GM12865 (cell line): Measurements from ENCODE around the gene ETNPPL.
A peak's percentile ranks its signal among the peaks of the same experiment; 100 is the strongest.

Experiments
- DNase-seq: peaks from one replicate; pipeline ENCODE4 v3.0.0; 2010; ENCODE audit warnings: low read depth
- H3K4me3 ChIP-seq: 2 replicates; pipeline ENCODE4 v1.5.1; 2011; ENCODE audit warnings: mild to moderate bottlenecking, low read depth, low read length, control low read depth
- TF ChIP-seq, protein P1 (sequence below): IDR thresholded peaks from 2 replicates; pipeline ENCODE4 v1.5.1; 2011; ENCODE audit warnings: low read length, control low read depth, low read depth, inconsistent platforms; ENCODE audit not compliant: insufficient read depth; ENCODE audit errors: missing control alignments

Gene ETNPPL

DNA sequence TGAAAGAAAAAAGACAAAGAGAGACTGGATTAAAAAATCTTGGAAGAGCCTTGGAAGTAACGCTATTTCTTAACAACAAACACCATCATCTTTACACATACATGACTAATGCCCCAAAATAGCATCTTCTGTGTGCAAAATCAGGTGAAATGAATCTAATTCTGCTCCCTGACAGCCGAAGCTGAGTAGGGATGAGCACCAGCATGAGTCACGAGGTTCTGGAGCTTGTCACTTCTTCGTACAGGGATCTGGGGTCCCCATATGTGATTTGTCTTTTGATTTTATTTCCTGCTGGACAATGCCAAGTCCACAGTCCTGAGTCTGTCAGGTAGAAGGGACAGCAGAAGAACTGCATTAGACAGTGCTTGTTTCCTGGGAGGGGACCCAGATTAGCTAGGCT lies 56.6 kb downstream of the ETNPPL start:
- DNase-seq: no peak
- TF ChIP-seq, protein P1, sequence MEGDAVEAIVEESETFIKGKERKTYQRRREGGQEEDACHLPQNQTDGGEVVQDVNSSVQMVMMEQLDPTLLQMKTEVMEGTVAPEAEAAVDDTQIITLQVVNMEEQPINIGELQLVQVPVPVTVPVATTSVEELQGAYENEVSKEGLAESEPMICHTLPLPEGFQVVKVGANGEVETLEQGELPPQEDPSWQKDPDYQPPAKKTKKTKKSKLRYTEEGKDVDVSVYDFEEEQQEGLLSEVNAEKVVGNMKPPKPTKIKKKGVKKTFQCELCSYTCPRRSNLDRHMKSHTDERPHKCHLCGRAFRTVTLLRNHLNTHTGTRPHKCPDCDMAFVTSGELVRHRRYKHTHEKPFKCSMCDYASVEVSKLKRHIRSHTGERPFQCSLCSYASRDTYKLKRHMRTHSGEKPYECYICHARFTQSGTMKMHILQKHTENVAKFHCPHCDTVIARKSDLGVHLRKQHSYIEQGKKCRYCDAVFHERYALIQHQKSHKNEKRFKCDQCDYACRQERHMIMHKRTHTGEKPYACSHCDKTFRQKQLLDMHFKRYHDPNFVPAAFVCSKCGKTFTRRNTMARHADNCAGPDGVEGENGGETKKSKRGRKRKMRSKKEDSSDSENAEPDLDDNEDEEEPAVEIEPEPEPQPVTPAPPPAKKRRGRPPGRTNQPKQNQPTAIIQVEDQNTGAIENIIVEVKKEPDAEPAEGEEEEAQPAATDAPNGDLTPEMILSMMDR: no peak
- H3K4me3 ChIP-seq: no peak overlapping the region

DNA sequence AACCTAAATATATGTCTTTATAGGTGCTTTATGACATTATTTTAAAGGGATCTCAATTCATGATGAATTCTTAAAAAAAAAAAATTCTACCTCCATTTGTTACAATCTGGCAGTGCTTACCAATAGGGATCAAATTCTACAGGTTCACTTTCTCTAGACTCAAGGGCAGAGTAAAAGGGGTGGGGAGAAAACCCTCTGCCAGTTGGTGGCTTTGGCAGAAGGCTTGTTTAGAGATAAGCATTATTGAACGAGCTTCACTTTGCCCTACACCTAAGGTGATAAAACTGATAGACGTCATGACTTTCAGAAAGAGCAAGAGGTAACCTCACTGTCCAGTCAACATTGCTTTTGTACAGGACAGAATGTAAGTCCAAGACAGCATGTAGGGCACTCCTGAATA lies 58.9 kb downstream of the ETNPPL start:
- no peak overlapping the region for H3K4me3 ChIP-seq
- TF ChIP-seq, protein P1: no peak
- DNase-seq: no peak

DNA sequence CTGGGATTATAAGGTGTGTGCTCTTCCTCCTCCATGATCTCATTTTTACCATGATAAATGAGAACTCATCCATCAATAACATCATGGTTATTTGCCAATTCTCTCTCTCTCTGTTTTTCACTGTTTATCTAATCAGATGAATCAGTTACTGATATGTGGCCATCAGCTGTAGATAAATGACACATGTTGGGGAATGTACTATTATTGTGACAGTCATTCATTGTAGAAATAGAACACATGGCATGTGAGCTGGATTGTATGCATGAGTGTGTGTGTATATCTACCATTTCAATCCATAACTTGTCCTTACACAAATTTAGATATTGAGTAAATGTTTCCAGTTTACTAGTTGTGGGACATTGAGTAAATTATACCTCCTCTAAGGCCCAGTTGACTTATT lies 59.5 kb downstream of the ETNPPL start:
- H3K4me3 ChIP-seq: no peak overlapping the region
- TF ChIP-seq, protein P1: no peak

DNA sequence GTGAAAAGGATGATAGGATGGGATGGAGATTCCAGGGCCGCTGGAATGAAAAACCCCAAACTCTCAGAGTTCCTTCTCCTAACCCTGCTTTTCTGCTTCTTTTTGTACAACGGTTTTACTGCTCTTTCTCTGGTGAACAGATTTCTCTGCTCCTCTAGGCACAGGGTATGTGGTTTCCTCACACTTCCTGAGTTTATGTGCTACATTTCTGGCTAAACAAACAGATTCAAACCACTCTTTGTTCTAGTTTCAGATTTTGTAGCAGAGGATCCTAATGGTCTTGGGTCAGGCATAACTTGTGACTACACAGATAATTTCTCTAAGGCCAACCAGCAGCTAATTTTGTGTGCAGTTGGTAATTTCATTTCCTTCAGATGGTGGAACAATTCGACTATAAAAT lies 59.9 kb downstream of the ETNPPL start:
- TF ChIP-seq, protein P1: no peak
- no peak overlapping the region for H3K4me3 ChIP-seq
- DNase-seq: peak; percentile 47

More for the DNA sequence above, 59.5 kb downstream of the ETNPPL start:
- DNase-seq: no peak

DNA sequence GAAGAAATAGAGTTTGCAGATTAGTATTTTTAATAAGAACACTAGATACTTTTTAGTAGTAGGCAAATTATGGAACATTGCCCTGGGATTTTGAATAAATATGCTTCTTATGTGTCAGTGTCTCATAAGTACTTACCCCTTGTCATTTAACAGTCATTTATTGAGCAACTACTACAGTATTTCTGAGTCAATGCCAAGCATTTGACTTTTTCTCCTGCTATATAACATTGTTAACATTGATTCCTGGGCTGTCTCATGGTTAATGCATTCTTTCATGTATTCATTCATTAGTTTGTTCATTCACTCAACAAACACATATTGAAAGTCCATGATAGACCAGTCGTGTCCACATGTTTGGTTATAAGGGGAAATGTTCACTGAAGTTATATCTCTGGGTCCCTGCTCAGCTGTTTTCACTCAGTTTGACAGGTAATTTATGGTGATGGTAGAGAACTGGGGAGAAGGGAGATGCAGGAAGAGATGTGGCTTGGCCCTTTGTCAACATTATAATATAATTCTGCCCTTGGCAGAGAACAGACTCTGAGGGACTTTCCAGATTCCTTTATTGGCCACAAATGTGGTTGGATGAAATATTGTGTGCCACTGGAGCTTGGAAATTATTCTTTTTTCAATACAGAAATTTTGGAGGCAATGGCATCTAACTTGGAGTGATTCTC lies 62.6 kb downstream of the ETNPPL start:
- TF ChIP-seq, protein P1: no peak
- no peak for DNase-seq
- no peak overlapping the region for H3K4me3 ChIP-seq

DNA sequence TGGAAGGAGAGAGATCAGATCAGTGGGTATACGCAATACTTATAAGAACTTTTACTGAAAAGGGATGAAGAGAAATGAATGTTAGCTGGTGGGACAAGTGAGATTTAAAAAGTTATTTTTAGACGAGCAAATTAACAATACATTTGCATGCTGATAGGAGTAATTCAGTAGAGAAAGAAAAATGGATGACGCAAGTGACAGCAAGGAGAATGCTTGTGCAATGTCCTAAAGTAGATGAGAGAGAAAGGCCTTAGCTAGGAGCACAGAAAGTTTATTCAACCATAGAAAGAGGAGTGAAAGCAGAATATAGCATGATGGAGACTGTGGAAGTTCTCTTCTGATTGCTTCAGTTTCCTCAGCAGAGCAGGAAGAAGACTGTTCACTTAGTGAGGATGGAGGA lies 66.7 kb downstream of the ETNPPL start:
- H3K4me3 ChIP-seq: no peak overlapping the region
- TF ChIP-seq, protein P1: no peak

DNA sequence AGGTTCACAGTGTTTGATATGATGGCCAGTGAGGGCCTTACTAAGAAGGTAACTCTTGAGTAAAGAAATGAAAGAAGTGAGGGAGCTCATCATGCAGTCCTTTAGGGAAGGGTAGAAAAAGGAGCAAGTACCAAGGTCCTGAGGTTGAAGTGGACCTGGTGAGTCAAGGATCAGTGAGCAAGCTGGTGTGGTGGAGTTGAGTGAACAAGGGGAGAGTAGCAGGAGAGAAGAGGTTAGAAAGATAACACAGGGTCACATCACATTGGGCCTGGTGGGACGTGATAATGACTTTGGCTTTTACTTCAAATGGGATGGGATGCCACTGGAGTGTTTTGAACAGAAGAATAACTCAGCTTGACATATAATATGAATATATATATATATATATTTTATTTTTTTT lies 67.8 kb downstream of the ETNPPL start:
- no peak for DNase-seq
- no peak overlapping the region for H3K4me3 ChIP-seq
- TF ChIP-seq, protein P1: no peak

More for the DNA sequence above, 66.7 kb downstream of the ETNPPL start:
- DNase-seq: no peak
